ENCODE results near the gene TMEM87A. TPM values are rescaled to one million over a fixed set of nuclear protein-coding genes. Genes with fewer than 3 reads are reported as not detected.

The TMEM87A gene
- total and polyA plus RNA-seq, 2 donors (not counting 1 experiment from before 2014, with no cell fraction given), result 44.8 to 61.8 TPM

GRCh38 chr15:42190370-42190769, 82.9 kb downstream of the TMEM87A start:
- no peak for DNase-seq (ENCODE audit: low read depth in 2 of 2)
- peaks cover 10% of the 10 kb centered on the region for H3K36me3 ChIP-seq (ENCODE audit: control insufficient read depth, insufficient read depth, low read length)
- no peak overlapping the region for H3K27ac ChIP-seq (ENCODE audit: insufficient read depth, low read length)
- no peak overlapping the region for H2AFZ ChIP-seq (ENCODE audit: low read length)
- H3K4me1 ChIP-seq (ENCODE audit: control insufficient read depth, extremely low read depth, insufficient read depth, low read length), result no peaks in the 10 kb centered on the region
- H3K79me2 ChIP-seq (ENCODE audit: control insufficient read depth, insufficient read depth, low read length), result no peaks in the 10 kb centered on the region
- H3K4me3 ChIP-seq (replicated peaks in 1 of 4; ENCODE audit: control extremely low read depth in 1 of 4, insufficient read depth in 1 of 4, low read depth in 3 of 4, low read length in 4 of 4), result no peak overlapping the region
- H4K20me1 ChIP-seq (ENCODE audit: control insufficient read depth, extremely low read depth, insufficient read depth, low read length), result no peaks in the 10 kb centered on the region
- no peak overlapping the region for H3K4me2 ChIP-seq (ENCODE audit: extremely low read depth, insufficient read depth, low read length)
- TF ChIP-seq EZH2 (IDR thresholded peaks at IDR 0.05; ENCODE audit: low read length, missing control alignments), result no peak
- TF ChIP-seq CTCF (conservative IDR thresholded peaks at IDR 0.05 in 1 of 2, IDR thresholded peaks at IDR 0.05 in 1 of 2; ENCODE audit: low read depth in 1 of 2, low read length in 2 of 2), result no peak
- H3K9me3 ChIP-seq (ENCODE audit: control insufficient read depth, insufficient read depth, low read depth, low read length), result no peaks in the 10 kb centered on the region
- no peak overlapping the region for H3K9ac ChIP-seq (ENCODE audit: insufficient read depth, low read length)
- no peaks in the 10 kb centered on the region for H3K27me3 ChIP-seq (ENCODE audit: control insufficient read depth, insufficient read depth, low read length)

GRCh38 chr15:42185801-42186200, 87.4 kb downstream of the TMEM87A start:
- Histone ChIP-seq H3K4me2 (ENCODE audit: extremely low read depth, insufficient read depth, low read length) (no peak overlapping the region), H2AFZ (ENCODE audit: low read length) (no peak overlapping the region), H4K20me1 (ENCODE audit: control insufficient read depth, extremely low read depth, insufficient read depth, low read length) (no peaks in the 10 kb centered on the region), H3K4me3 (replicated peaks in 1 of 4; ENCODE audit: control extremely low read depth in 1 of 4, insufficient read depth in 1 of 4, low read depth in 3 of 4, low read length in 4 of 4) (no peak overlapping the region), H3K27me3 (ENCODE audit: control insufficient read depth, insufficient read depth, low read length) (no peaks in the 10 kb centered on the region), H3K27ac (ENCODE audit: insufficient read depth, low read length) (no peak overlapping the region), H3K36me3 (ENCODE audit: control insufficient read depth, insufficient read depth, low read length) (peaks cover 13% of the 10 kb centered on the region), H3K4me1 (ENCODE audit: control insufficient read depth, extremely low read depth, insufficient read depth, low read length) (no peaks in the 10 kb centered on the region), H3K79me2 (ENCODE audit: control insufficient read depth, insufficient read depth, low read length) (no peaks in the 10 kb centered on the region), H3K9ac (ENCODE audit: insufficient read depth, low read length) (no peak overlapping the region), H3K9me3 (ENCODE audit: control insufficient read depth, insufficient read depth, low read depth, low read length) (no peaks in the 10 kb centered on the region)
- no peak for DNase-seq (ENCODE audit: low read depth in 2 of 2)
- TF ChIP-seq EZH2 (IDR thresholded peaks at IDR 0.05; ENCODE audit: low read length, missing control alignments), result no peak
- TF ChIP-seq CTCF (conservative IDR thresholded peaks at IDR 0.05 in 1 of 2, IDR thresholded peaks at IDR 0.05 in 1 of 2; ENCODE audit: low read depth in 1 of 2, low read length in 2 of 2), result no peak

- H3K4me2 ChIP-seq (ENCODE audit: extremely low read depth, insufficient read depth, low read length), result no peak overlapping the region
- H3K4me3 ChIP-seq (replicated peaks in 1 of 4; ENCODE audit: control extremely low read depth in 1 of 4, insufficient read depth in 1 of 4, low read depth in 3 of 4, low read length in 4 of 4), result no peak overlapping the region
- H3K79me2 ChIP-seq (ENCODE audit: control insufficient read depth, insufficient read depth, low read length), result no peaks in the 10 kb centered on the region
- no peaks in the 10 kb centered on the region for H3K27me3 ChIP-seq (ENCODE audit: control insufficient read depth, insufficient read depth, low read length)
- no peak overlapping the region for H3K9ac ChIP-seq (ENCODE audit: insufficient read depth, low read length)
- TF ChIP-seq EZH2 (IDR thresholded peaks at IDR 0.05; ENCODE audit: low read length, missing control alignments) (no peak), CTCF (conservative IDR thresholded peaks at IDR 0.05 in 1 of 2, IDR thresholded peaks at IDR 0.05 in 1 of 2; ENCODE audit: low read depth in 1 of 2, low read length in 2 of 2) (no peak)
- DNase-seq (ENCODE audit: low read depth in 2 of 2), result no peak
- peaks cover 13% of the 10 kb centered on the region for H3K36me3 ChIP-seq (ENCODE audit: control insufficient read depth, insufficient read depth, low read length)
- H3K27ac ChIP-seq (ENCODE audit: insufficient read depth, low read length), result no peak overlapping the region
- no peak overlapping the region for H2AFZ ChIP-seq (ENCODE audit: low read length)
- no peaks in the 10 kb centered on the region for H3K4me1 ChIP-seq (ENCODE audit: control insufficient read depth, extremely low read depth, insufficient read depth, low read length)
- no peaks in the 10 kb centered on the region for H4K20me1 ChIP-seq (ENCODE audit: control insufficient read depth, extremely low read depth, insufficient read depth, low read length)
- no peaks in the 10 kb centered on the region for H3K9me3 ChIP-seq (ENCODE audit: control insufficient read depth, insufficient read depth, low read depth, low read length)
Measured at GRCh38 chr15:42184736-42185135, 88.5 kb downstream of the TMEM87A start.
